ENCODE measurements around the gene ST8SIA6. TPM values are rescaled to one million over a fixed set of nuclear protein-coding genes. Genes with fewer than 3 reads are reported as not detected.

Gene ST8SIA6
- total and polyA plus RNA-seq, 2 of the 8 experiments (the other 6 are each of a cell fraction or from before 2014, with no cell fraction given): 0.70 to 1.1 TPM

GRCh38 chr10:17330501-17330900, 123.9 kb downstream of the ST8SIA6 start (continued):
- TF ChIP-seq, protein P1, sequence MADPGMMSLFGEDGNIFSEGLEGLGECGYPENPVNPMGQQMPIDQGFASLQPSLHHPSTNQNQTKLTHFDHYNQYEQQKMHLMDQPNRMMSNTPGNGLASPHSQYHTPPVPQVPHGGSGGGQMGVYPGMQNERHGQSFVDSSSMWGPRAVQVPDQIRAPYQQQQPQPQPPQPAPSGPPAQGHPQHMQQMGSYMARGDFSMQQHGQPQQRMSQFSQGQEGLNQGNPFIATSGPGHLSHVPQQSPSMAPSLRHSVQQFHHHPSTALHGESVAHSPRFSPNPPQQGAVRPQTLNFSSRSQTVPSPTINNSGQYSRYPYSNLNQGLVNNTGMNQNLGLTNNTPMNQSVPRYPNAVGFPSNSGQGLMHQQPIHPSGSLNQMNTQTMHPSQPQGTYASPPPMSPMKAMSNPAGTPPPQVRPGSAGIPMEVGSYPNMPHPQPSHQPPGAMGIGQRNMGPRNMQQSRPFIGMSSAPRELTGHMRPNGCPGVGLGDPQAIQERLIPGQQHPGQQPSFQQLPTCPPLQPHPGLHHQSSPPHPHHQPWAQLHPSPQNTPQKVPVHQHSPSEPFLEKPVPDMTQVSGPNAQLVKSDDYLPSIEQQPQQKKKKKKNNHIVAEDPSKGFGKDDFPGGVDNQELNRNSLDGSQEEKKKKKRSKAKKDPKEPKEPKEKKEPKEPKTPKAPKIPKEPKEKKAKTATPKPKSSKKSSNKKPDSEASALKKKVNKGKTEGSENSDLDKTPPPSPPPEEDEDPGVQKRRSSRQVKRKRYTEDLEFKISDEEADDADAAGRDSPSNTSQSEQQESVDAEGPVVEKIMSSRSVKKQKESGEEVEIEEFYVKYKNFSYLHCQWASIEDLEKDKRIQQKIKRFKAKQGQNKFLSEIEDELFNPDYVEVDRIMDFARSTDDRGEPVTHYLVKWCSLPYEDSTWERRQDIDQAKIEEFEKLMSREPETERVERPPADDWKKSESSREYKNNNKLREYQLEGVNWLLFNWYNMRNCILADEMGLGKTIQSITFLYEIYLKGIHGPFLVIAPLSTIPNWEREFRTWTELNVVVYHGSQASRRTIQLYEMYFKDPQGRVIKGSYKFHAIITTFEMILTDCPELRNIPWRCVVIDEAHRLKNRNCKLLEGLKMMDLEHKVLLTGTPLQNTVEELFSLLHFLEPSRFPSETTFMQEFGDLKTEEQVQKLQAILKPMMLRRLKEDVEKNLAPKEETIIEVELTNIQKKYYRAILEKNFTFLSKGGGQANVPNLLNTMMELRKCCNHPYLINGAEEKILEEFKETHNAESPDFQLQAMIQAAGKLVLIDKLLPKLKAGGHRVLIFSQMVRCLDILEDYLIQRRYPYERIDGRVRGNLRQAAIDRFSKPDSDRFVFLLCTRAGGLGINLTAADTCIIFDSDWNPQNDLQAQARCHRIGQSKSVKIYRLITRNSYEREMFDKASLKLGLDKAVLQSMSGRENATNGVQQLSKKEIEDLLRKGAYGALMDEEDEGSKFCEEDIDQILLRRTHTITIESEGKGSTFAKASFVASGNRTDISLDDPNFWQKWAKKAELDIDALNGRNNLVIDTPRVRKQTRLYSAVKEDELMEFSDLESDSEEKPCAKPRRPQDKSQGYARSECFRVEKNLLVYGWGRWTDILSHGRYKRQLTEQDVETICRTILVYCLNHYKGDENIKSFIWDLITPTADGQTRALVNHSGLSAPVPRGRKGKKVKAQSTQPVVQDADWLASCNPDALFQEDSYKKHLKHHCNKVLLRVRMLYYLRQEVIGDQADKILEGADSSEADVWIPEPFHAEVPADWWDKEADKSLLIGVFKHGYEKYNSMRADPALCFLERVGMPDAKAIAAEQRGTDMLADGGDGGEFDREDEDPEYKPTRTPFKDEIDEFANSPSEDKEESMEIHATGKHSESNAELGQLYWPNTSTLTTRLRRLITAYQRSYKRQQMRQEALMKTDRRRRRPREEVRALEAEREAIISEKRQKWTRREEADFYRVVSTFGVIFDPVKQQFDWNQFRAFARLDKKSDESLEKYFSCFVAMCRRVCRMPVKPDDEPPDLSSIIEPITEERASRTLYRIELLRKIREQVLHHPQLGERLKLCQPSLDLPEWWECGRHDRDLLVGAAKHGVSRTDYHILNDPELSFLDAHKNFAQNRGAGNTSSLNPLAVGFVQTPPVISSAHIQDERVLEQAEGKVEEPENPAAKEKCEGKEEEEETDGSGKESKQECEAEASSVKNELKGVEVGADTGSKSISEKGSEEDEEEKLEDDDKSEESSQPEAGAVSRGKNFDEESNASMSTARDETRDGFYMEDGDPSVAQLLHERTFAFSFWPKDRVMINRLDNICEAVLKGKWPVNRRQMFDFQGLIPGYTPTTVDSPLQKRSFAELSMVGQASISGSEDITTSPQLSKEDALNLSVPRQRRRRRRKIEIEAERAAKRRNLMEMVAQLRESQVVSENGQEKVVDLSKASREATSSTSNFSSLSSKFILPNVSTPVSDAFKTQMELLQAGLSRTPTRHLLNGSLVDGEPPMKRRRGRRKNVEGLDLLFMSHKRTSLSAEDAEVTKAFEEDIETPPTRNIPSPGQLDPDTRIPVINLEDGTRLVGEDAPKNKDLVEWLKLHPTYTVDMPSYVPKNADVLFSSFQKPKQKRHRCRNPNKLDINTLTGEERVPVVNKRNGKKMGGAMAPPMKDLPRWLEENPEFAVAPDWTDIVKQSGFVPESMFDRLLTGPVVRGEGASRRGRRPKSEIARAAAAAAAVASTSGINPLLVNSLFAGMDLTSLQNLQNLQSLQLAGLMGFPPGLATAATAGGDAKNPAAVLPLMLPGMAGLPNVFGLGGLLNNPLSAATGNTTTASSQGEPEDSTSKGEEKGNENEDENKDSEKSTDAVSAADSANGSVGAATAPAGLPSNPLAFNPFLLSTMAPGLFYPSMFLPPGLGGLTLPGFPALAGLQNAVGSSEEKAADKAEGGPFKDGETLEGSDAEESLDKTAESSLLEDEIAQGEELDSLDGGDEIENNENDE (IDR thresholded peaks at IDR 0.05; ENCODE audit: insufficient replicate concordance, low read length): no peak

Data from H1 (cell line).